Measurements from ENCODE around the gene ADAMTS16. TPM values are rescaled to one million over a fixed set of nuclear protein-coding genes. Genes with fewer than 3 reads are reported as not detected.

Gene ADAMTS16
- total RNA-seq, 2 experiments from 2014 or later, result not detected

DNA sequence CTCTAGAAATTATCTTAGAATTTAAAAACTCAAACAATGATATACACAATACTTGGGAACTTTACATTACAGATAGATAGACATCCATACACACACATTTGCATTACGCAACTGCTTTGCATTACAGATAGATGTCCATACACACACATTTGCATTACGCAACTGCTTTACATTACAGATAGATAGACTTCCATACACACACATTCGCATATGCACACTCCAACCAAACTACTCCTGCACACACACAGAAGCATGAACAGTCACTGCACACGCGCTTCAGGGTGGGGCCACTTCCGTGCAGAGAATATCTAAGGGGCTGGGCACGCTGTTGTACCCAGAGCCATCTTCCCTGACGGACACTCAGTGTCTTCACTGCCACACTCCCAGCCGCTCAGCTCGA lies 7.9 kb upstream of the ADAMTS16 start:
- Mint-ChIP-seq H3K27ac (no peak overlapping the region), H3K4me3 (no peak overlapping the region), H3K36me3 (ENCODE audit: low read depth) (no peaks in the 10 kb centered on the region), H3K4me1 (ENCODE audit: low read depth) (no peaks in the 10 kb centered on the region), H3K9me3 (no peaks in the 10 kb centered on the region), H3K27me3 (peaks cover 12% of the 10 kb centered on the region)
- H3K36me3 ChIP-seq (ENCODE audit: insufficient read depth, low read length), result no peaks in the 10 kb centered on the region
- POLR2A ChIA-PET, result no interaction called here
- H3K4me3 ChIP-seq (ENCODE audit: low read length), result no peak overlapping the region
- no peak overlapping the region for H3K27ac ChIP-seq (ENCODE audit: low read depth in 1 of 2, low read length in 2 of 2)
- no peak for DNase-seq
- TF ChIP-seq, protein P1, sequence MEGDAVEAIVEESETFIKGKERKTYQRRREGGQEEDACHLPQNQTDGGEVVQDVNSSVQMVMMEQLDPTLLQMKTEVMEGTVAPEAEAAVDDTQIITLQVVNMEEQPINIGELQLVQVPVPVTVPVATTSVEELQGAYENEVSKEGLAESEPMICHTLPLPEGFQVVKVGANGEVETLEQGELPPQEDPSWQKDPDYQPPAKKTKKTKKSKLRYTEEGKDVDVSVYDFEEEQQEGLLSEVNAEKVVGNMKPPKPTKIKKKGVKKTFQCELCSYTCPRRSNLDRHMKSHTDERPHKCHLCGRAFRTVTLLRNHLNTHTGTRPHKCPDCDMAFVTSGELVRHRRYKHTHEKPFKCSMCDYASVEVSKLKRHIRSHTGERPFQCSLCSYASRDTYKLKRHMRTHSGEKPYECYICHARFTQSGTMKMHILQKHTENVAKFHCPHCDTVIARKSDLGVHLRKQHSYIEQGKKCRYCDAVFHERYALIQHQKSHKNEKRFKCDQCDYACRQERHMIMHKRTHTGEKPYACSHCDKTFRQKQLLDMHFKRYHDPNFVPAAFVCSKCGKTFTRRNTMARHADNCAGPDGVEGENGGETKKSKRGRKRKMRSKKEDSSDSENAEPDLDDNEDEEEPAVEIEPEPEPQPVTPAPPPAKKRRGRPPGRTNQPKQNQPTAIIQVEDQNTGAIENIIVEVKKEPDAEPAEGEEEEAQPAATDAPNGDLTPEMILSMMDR (IDR thresholded peaks at IDR 0.05), result no peak
- CTCF ChIA-PET, result no interaction called here
- no peaks in the 10 kb centered on the region for H3K27me3 ChIP-seq (ENCODE audit: control insufficient read depth in 1 of 2, insufficient read depth in 2 of 2, low read length in 2 of 2)
- peaks cover 0 to 13% of the 10 kb centered on the region in 2 experiments for H3K9me3 ChIP-seq (ENCODE audit: control insufficient read depth in 1 of 2, insufficient read depth in 1 of 2, low read length in 2 of 2)
- no peak for ATAC-seq (ENCODE audit: poor library complexity)
- H3K4me1 ChIP-seq (ENCODE audit: insufficient read depth, low read length), result no peaks in the 10 kb centered on the region
- intact Hi-C loops (cut with DNase I, micrococcal nuclease), result no loop called here

DNA sequence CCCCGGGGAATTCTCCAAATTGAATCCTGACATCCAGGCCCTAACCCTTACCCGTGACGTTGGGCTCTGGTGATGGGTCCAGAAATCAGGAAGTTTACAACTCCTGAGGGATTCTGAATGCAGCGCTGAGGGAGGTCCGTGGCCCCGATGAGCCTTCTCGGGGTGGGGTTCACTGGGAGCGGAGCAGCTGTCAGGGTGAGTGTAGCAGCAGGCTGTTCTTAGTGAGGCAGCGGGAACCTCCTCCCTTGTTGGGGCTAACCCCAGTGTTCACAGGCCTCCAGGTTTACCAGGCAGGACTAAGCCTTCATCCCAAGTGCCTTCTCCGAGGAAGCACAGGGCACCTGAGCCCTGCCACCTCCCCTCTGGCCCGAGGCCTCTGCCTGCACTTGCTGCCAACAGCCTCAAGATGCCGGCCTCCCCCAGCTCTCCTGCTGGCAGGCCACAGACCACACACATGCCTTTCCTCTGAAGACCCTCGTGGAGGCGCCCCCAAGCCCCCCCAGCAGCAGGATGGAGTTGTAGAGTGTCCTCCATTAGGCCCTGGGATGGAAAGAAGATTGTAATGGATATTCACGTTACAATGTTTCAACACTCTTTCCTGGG lies 7.3 kb upstream of the ADAMTS16 start:
- Mint-ChIP-seq H3K27me3 (peaks cover 12% of the 10 kb centered on the region), H3K27ac (no peak overlapping the region), H3K4me1 (ENCODE audit: low read depth) (no peaks in the 10 kb centered on the region), H3K9me3 (no peaks in the 10 kb centered on the region), H3K36me3 (ENCODE audit: low read depth) (no peaks in the 10 kb centered on the region), H3K4me3 (no peak overlapping the region)
- ChIA-PET POLR2A (no interaction called here), CTCF (no interaction called here)
- H3K27ac ChIP-seq (ENCODE audit: low read depth in 1 of 2, low read length in 2 of 2), result no peak overlapping the region
- no peak for ATAC-seq (ENCODE audit: poor library complexity)
- H3K36me3 ChIP-seq (ENCODE audit: insufficient read depth, low read length), result no peaks in the 10 kb centered on the region
- intact Hi-C loops (cut with DNase I, micrococcal nuclease), result no loop called here
- TF ChIP-seq, protein P1 (IDR thresholded peaks at IDR 0.05), result no peak
- peaks cover 0 to 13% of the 10 kb centered on the region in 2 experiments for H3K9me3 ChIP-seq (ENCODE audit: control insufficient read depth in 1 of 2, insufficient read depth in 1 of 2, low read length in 2 of 2)
- H3K4me1 ChIP-seq (ENCODE audit: insufficient read depth, low read length), result no peaks in the 10 kb centered on the region
- H3K4me3 ChIP-seq (ENCODE audit: low read length), result no peak overlapping the region
- DNase-seq, result no peak
- no peaks in the 10 kb centered on the region for H3K27me3 ChIP-seq (ENCODE audit: control insufficient read depth in 1 of 2, insufficient read depth in 2 of 2, low read length in 2 of 2)

DNA sequence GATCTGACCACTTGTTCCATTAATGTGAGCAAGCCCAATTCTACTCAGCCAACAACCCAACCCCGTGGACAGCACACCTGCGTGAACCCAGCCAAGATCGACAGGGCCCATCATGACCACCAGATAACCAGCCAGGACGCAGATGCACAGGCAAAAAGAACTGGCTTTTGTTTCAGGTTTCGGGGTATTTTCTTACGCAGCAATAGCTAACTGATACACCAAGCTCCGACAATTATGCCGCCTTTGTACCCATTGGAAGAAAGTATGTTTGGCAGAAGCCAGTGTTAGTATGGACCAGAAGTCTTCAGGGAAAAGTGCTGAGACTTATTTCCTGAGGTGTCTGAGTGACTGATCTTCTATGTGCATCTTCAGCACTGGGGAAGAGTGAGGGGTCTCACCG lies 6.0 kb upstream of the ADAMTS16 start:
- peaks cover 0 to 13% of the 10 kb centered on the region in 2 experiments for H3K9me3 ChIP-seq (ENCODE audit: control insufficient read depth in 1 of 2, insufficient read depth in 1 of 2, low read length in 2 of 2)
- no peaks in the 10 kb centered on the region for H3K4me1 Mint-ChIP-seq (ENCODE audit: low read depth)
- H3K27ac Mint-ChIP-seq, result no peak overlapping the region
- no peak overlapping the region for H3K4me3 Mint-ChIP-seq
- no peak for ATAC-seq (ENCODE audit: poor library complexity)
- no peaks in the 10 kb centered on the region for H3K36me3 Mint-ChIP-seq (ENCODE audit: low read depth)
- H3K27me3 ChIP-seq (ENCODE audit: control insufficient read depth in 1 of 2, insufficient read depth in 2 of 2, low read length in 2 of 2), result no peaks in the 10 kb centered on the region
- H3K27ac ChIP-seq (ENCODE audit: low read depth in 1 of 2, low read length in 2 of 2), result no peak overlapping the region
- no peaks in the 10 kb centered on the region for H3K4me1 ChIP-seq (ENCODE audit: insufficient read depth, low read length)
- CTCF ChIA-PET, result no interaction called here
- DNase-seq, result no peak
- POLR2A ChIA-PET, result interaction anchor here (1.2 kb wide), 1 partner anchor 31 kb away, joined by 3 read pairs; no protein-coding TSS in a partner anchor
- TF ChIP-seq, protein P1 (IDR thresholded peaks at IDR 0.05), result no peak
- H3K4me3 ChIP-seq (ENCODE audit: low read length), result no peak overlapping the region
- H3K27me3 Mint-ChIP-seq, result peaks cover 20% of the 10 kb centered on the region
- H3K36me3 ChIP-seq (ENCODE audit: insufficient read depth, low read length), result no peaks in the 10 kb centered on the region
- no peaks in the 10 kb centered on the region for H3K9me3 Mint-ChIP-seq
- intact Hi-C loops (cut with DNase I, micrococcal nuclease), result no loop called here

All from CD4-positive, alpha-beta T cell (primary cell).